H1 (cell line): Measurements from ENCODE around the gene TMEM179B. TPM values are rescaled to one million over a fixed set of nuclear protein-coding genes. Genes with fewer than 3 reads are reported as not detected.

Experiments used
- CTCF ChIA-PET: fragments of 300-600 bp; sonication (Branson Sonifier 250); formaldehyde crosslinking; loops from one replicate; lab custom pipeline; 2021; ENCODE audit not compliant: partially characterized antibody; lab: Charles Lee
- POLR2A ChIA-PET: fragments of 300-600 bp; sonication (Branson Sonifier 250); formaldehyde crosslinking; loops from one replicate; lab custom pipeline; 2021; ENCODE audit warnings: inconsistent platforms; ENCODE audit not compliant: partially characterized antibody; lab: Charles Lee
- DNase-seq, 2 experiments: peaks; one replicate each; pipeline versions ENCODE4 v3.0.0 to v3.0.0-alpha.2; 2010 to 2022; ENCODE audit warnings: low spot score in 2 of 2, low read depth in 1 of 2, mixed read lengths in 1 of 2
- FAIRE-seq: peaks from 2 replicates; lab custom pipeline; 2011; peaks lifted over from hg19 to GRCh38; lab: Jason Lieb, UNC
- H2AFZ ChIP-seq: 2 replicates; pipeline ENCODE4 v1.8.1; 2012; ENCODE audit warnings: low read length, inconsistent platforms
- H2AK5ac ChIP-seq: 2 replicates; pipeline ENCODE4 v1.6.1; 2013; ENCODE audit warnings: low read depth, low read length
- H2BK120ac ChIP-seq: replicated peaks from 2 replicates; pipeline ENCODE3; 2013; ENCODE audit warnings: low read depth, low read length, inconsistent platforms
- H2BK12ac ChIP-seq: 2 replicates; pipeline ENCODE4 v1.6.1; 2013; ENCODE audit warnings: low read depth, low read length
- H2BK15ac ChIP-seq: 2 replicates; pipeline ENCODE4 v1.6.1; 2013; ENCODE audit warnings: low read length
- H2BK20ac ChIP-seq: 2 replicates; pipeline ENCODE4 v1.6.1; 2013; ENCODE audit warnings: low read length
- H2BK5ac ChIP-seq: 2 replicates; pipeline ENCODE4 v1.6.1; 2013; ENCODE audit warnings: low read depth, low read length
- H3K14ac ChIP-seq: 2 replicates; pipeline ENCODE4 v1.6.1; 2013; ENCODE audit warnings: inconsistent platforms; ENCODE audit not compliant: insufficient read length
- H3K18ac ChIP-seq: 2 replicates; pipeline ENCODE4 v1.6.1; 2013; ENCODE audit warnings: low read length; ENCODE audit errors: extremely low read depth
- H3K23ac ChIP-seq: 2 replicates; pipeline ENCODE4 v1.6.1; 2013; ENCODE audit warnings: inconsistent platforms; ENCODE audit not compliant: insufficient read length
- H3K23me2 ChIP-seq: 2 replicates; pipeline ENCODE4 v1.6.1; 2013; ENCODE audit warnings: low read depth, low read length
- H3K27ac ChIP-seq: 2 replicates; pipeline ENCODE4 v1.6.1; 2011; ENCODE audit warnings: low read depth, low read length, inconsistent platforms
- H3K27me3 ChIP-seq, 4 experiments: replicated peaks in 1 of 4; 1 replicate in 1 of 4; 2 replicates in 3 of 4; pipeline versions ENCODE4 v1.6.1 to v1.8.1; 2011 to 2013; ENCODE audit warnings: low read length in 3 of 4, mild to moderate bottlenecking in 3 of 4, inconsistent platforms in 2 of 4, mixed read lengths in 2 of 4, moderate library complexity in 1 of 4; ENCODE audit not compliant: control insufficient read depth in 3 of 4, insufficient read depth in 3 of 4; ENCODE audit errors: extremely low read depth in 1 of 4
- H3K36me3 ChIP-seq, 4 experiments: 2 replicates each; pipeline versions ENCODE4 v1.6.1 to v1.8.1; 2011 to 2013; ENCODE audit warnings: mild to moderate bottlenecking in 4 of 4, low read length in 3 of 4, moderate library complexity in 2 of 4, control low read depth in 1 of 4, inconsistent platforms in 1 of 4; ENCODE audit not compliant: insufficient read depth in 4 of 4, control insufficient read depth in 2 of 4
- H3K4ac ChIP-seq: replicated peaks from 2 replicates; pipeline ENCODE3; 2013; ENCODE audit warnings: low read length, low read depth, mixed read lengths, inconsistent platforms; ENCODE audit not compliant: insufficient read length
- H3K4me1 ChIP-seq, 4 experiments: replicated peaks in 1 of 4; 1 replicate in 1 of 4; 2 replicates in 3 of 4; pipeline versions ENCODE4 v1.6.1 to v1.8.1; 2011 to 2013; ENCODE audit warnings: low read length in 3 of 4, inconsistent platforms in 2 of 4, mixed read lengths in 1 of 4; ENCODE audit not compliant: insufficient read depth in 4 of 4, control insufficient read depth in 3 of 4
- H3K4me2 ChIP-seq, 2 experiments: 2 replicates each; pipeline versions ENCODE4 v1.6.1 to v1.8.1; 2011 to 2013; ENCODE audit warnings: low read depth in 2 of 2, low read length in 2 of 2, control low read depth in 1 of 2, inconsistent platforms in 1 of 2, mild to moderate bottlenecking in 1 of 2; ENCODE audit not compliant: insufficient read depth in 1 of 2
- H3K4me3 ChIP-seq, 4 experiments: fragments of 200-600, 300-600 bp in 1 of 4; sonication (generic), shearing (Covaris generic), sonication (Bioruptor Twin) in 1 of 4; 2 replicates each; pipeline versions ENCODE4 v1.5.1 to v1.8.1; 2011 to 2016; ENCODE audit warnings: low read length in 4 of 4, low read depth in 3 of 4, control low read depth in 2 of 4, inconsistent platforms in 2 of 4, mild to moderate bottlenecking in 2 of 4, mixed read lengths in 1 of 4, moderate library complexity in 1 of 4; ENCODE audit not compliant: insufficient read depth in 2 of 4; ENCODE audit errors: extremely low read depth in 1 of 4
- H3K56ac ChIP-seq: replicated peaks from 2 replicates; pipeline ENCODE3; 2013; ENCODE audit warnings: low read depth, mild to moderate bottlenecking, mixed read lengths, low read length, inconsistent platforms; ENCODE audit not compliant: insufficient read length
- H3K79me1 ChIP-seq: 2 replicates; pipeline ENCODE4 v1.6.1; 2013; ENCODE audit warnings: low read depth, low read length, control low read depth
- H3K79me2 ChIP-seq, 2 experiments: 2 replicates each; pipeline versions ENCODE4 v1.6.1 to v1.8.1; 2012 to 2013; ENCODE audit warnings: low read length in 2 of 2, mild to moderate bottlenecking in 2 of 2, inconsistent platforms in 1 of 2; ENCODE audit not compliant: insufficient read depth in 2 of 2, control insufficient read depth in 1 of 2
- H3K9ac ChIP-seq, 4 experiments: replicated peaks in 1 of 4; 1 replicate in 1 of 4; 2 replicates in 3 of 4; pipeline versions ENCODE4 v1.6.1 to v1.8.1; 2011 to 2013; ENCODE audit warnings: low read depth in 3 of 4, low read length in 3 of 4, control low read depth in 2 of 4, mild to moderate bottlenecking in 2 of 4, moderate library complexity in 2 of 4, inconsistent platforms in 1 of 4; ENCODE audit errors: extremely low read depth in 1 of 4
- H3K9me3 ChIP-seq, 2 experiments: 2 replicates each; pipeline versions ENCODE4 v1.6.1 to v1.8.1; 2012 to 2013; ENCODE audit warnings: mild to moderate bottlenecking in 2 of 2, moderate library complexity in 2 of 2, control low read depth in 1 of 2, inconsistent platforms in 1 of 2, low read depth in 1 of 2, low read length in 1 of 2, mixed read lengths in 1 of 2; ENCODE audit not compliant: insufficient read depth in 2 of 2
- H4K20me1 ChIP-seq, 2 experiments: replicated peaks in 1 of 2; 2 replicates each; pipeline versions ENCODE3 to v1.8.1; 2011 to 2013; ENCODE audit warnings: inconsistent platforms in 2 of 2, low read length in 2 of 2, mild to moderate bottlenecking in 1 of 2; ENCODE audit not compliant: insufficient read depth in 2 of 2, control insufficient read depth in 1 of 2
- H4K5ac ChIP-seq: 2 replicates; pipeline ENCODE4 v1.6.1; 2013; ENCODE audit warnings: low read length, low read depth, mixed read lengths, inconsistent platforms; ENCODE audit not compliant: insufficient read length
- H4K8ac ChIP-seq: 2 replicates; pipeline ENCODE4 v1.8.0; 2013; ENCODE audit warnings: mild to moderate bottlenecking, moderate library complexity, low read length, inconsistent platforms; ENCODE audit not compliant: insufficient read depth; ENCODE audit errors: extremely low read depth
- H4K91ac ChIP-seq: replicated peaks from 2 replicates; pipeline ENCODE3; 2013; ENCODE audit warnings: low read length, mixed read lengths, inconsistent platforms; ENCODE audit not compliant: insufficient read length
- ASH2L ChIP-seq: fragments of 200-600, 300-600 bp; sonication (generic); IDR thresholded peaks from one replicate; pipeline ENCODE4 v1.7.1; 2017; ENCODE audit warnings: low read length
- CBX5 ChIP-seq: fragments of 300-800, 300-1000 bp; sonication (generic); IDR thresholded peaks from 2 replicates; pipeline ENCODE4 v1.7.1; 2016; ENCODE audit warnings: antibody characterized with exemption, low read length, low read depth
- CEBPB ChIP-seq: IDR thresholded peaks from 2 replicates; pipeline ENCODE4 v1.6.1; 2012; ENCODE audit warnings: low read depth, low read length
- EGR1 ChIP-seq: IDR thresholded peaks from 2 replicates; pipeline ENCODE4 v1.6.1; 2011; ENCODE audit warnings: low read depth, low read length, borderline replicate concordance
- KDM4A ChIP-seq: IDR thresholded peaks from one replicate; pipeline ENCODE4 v1.7.1; 2012; ENCODE audit warnings: low read depth, mild to moderate bottlenecking, moderate library complexity, low read length, inconsistent platforms; ENCODE audit not compliant: severe bottlenecking
- POLR2A ChIP-seq, 2 experiments: IDR thresholded peaks; 1 replicate in 1 of 2; 2 replicates in 1 of 2; pipeline ENCODE4 v1.6.1; 2011; ENCODE audit warnings: low read depth in 2 of 2, low read length in 2 of 2, mild to moderate bottlenecking in 2 of 2; ENCODE audit errors: control extremely low read depth in 1 of 2
- RFX5 ChIP-seq: IDR thresholded peaks from 2 replicates; pipeline ENCODE4 v1.6.1; 2011; ENCODE audit warnings: low read depth, low read length, improper control_type of control experiment, borderline replicate concordance
- SP4 ChIP-seq: IDR thresholded peaks from 2 replicates; pipeline ENCODE4 v1.6.1; 2012; ENCODE audit warnings: low read length, inconsistent platforms
- WGBS, 2 experiments: shearing (Covaris generic) in 1 of 2; methylation state at CpG; one replicate each; pipeline versions ENCODE4 v1.1.6 to v1.1.7; 2013 to 2015; ENCODE audit warnings: low lambda C conversion rate in 2 of 2, mixed read lengths in 2 of 2, inconsistent platforms in 1 of 2, low coverage in 1 of 2, missing lambda C conversion rate in 1 of 2; ENCODE audit not compliant: insufficient replicate concordance in 2 of 2, insufficient coverage in 1 of 2, insufficient read length in 1 of 2; ENCODE audit errors: extremely low coverage in 1 of 2, missing lambda C conversion rate in 1 of 2; 5-methylcytosine and 5-hydroxymethylcytosine counted together
- polyA plus RNA-seq, 7 experiments: library from polyadenylated mRNA; depleted of rRNA in 3 of 7; stranded (reverse) in 5 of 7; unstranded in 2 of 7; fragments of >200 nt in 5 of 7; fragments of 200-250 nt in 2 of 7; gene quantifications; 1 replicate in 5 of 7; 2 replicates in 1 of 7; 4 replicates in 1 of 7; pipeline versions ENCODE4 v1.2.1 to v1.2.3, GENCODE V29; 2011 to 2013; ENCODE audit warnings: missing spikeins in 2 of 7, mixed read lengths in 2 of 7
- total RNA-seq: library from RNA; stranded (reverse); fragmentation: NEBNext Ultra II Directional; extraction: Animal tissue kit (Norgen Biotek cat#: 25700); gene quantifications from 2 replicates; pipeline ENCODE4 v1.2.1, GENCODE V29; 2021
- TF ChIP-seq, protein P1 (sequence below), 3 experiments: IDR thresholded peaks; 1 replicate in 2 of 3; 2 replicates in 1 of 3; pipeline versions ENCODE4 v1.5.1 to v1.6.1; 2011; ENCODE audit warnings: low read length in 3 of 3, mild to moderate bottlenecking in 3 of 3, inconsistent platforms in 2 of 3, low read depth in 1 of 3, moderate library complexity in 1 of 3; ENCODE audit not compliant: insufficient read depth in 1 of 3; ENCODE audit errors: control extremely low read depth in 1 of 3

Gene TMEM179B
- total and polyA plus RNA-seq, 2 of the 8 experiments (the other 6 are each of a cell fraction or from before 2014, with no cell fraction given), result 18.6 to 62.2 TPM

DNA sequence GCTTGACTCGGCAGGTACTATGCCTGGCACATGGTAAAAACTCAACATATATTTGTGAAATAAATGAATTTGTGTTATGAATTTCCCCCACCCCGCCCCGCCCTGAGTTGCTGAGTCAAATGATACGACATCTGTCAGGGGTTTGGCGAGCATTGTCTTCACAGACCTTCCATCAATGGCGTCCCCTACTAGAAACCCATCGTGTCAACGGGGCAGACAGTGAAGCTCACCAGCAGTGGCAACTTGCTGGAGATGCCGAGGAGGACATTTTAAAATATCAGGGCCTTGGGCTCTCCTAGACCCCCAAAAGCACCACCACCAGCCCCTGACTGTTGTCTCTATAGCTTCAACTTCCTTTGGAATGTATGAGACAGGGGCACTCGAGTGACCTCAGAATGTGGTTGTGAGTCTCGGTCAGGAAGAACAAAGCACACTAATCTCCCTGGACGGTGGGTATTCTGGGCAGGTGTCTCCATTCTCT, 18.8 kb downstream of the TMEM179B start:
- no peak overlapping the region for H2AK5ac ChIP-seq
- H3K79me2 ChIP-seq, result peaks cover 5 to 18% of the 10 kb centered on the region in 2 experiments; a peak in 3 of 4 replicates
- no peak for DNase-seq
- H3K27me3 ChIP-seq, result no peaks in the 10 kb centered on the region
- ChIA-PET CTCF (interaction anchor here (0.6 to 1.6 kb wide), 8 partner anchors 10 to 1696 kb away, joined by 3 to 5 read pairs (median 3); partner anchors contain the start of gene TMEM179B), POLR2A (interaction anchor here (0.6 to 10.0 kb wide), 43 partner anchors 10 to 1537 kb away, joined by 3 to 251 read pairs (median 6); partner anchors contain the start of genes B3GAT3, BSCL2, C11orf98 and CSKMT)
- no peak overlapping the region for H4K91ac ChIP-seq
- peak overlapping the region in 3 of 4 experiments; percentile 25 to 63 (median 62); a peak in 3 of 7 replicates for H3K9ac ChIP-seq
- peak overlapping the region; percentile 53 for H4K5ac ChIP-seq
- H2BK20ac ChIP-seq, result no peak overlapping the region
- peaks cover 1 to 2% of the 10 kb centered on the region in 2 experiments for H4K20me1 ChIP-seq
- no peak overlapping the region for H3K18ac ChIP-seq
- FAIRE-seq, result no peak
- H3K9me3 ChIP-seq, result no peaks in the 10 kb centered on the region
- H3K4ac ChIP-seq, result no peak overlapping the region
- H3K56ac ChIP-seq, result no peak overlapping the region
- H2BK120ac ChIP-seq, result no peak overlapping the region
- H3K4me1 ChIP-seq, result peaks cover 0 to 5% (median under 1%) of the 10 kb centered on the region in 4 experiments; a peak in 1 of 7 replicates
- H3K4me3 ChIP-seq, result peak overlapping the region; percentile 66 to 85 (median 81)
- no peak overlapping the region for H2BK12ac ChIP-seq
- no peak overlapping the region for H3K14ac ChIP-seq
- H2AFZ ChIP-seq, result no peak overlapping the region
- peaks cover 10 to 22% (median 16%) of the 10 kb centered on the region in 4 experiments for H3K36me3 ChIP-seq
- H3K4me2 ChIP-seq, result peak overlapping the region; percentile 81 to 93
- H3K27ac ChIP-seq, result 0 out of 2 replicates have a peak overlapping the region, but pooled peaks have one; percentile 48
- H3K79me1 ChIP-seq, result peaks cover 6% of the 10 kb centered on the region; the same call in 1 of the 2 replicates
- no peak overlapping the region for H4K8ac ChIP-seq
- H2BK15ac ChIP-seq, result no peak overlapping the region
- no peak overlapping the region for H3K23ac ChIP-seq
- 50% methylated on average over 12 of the region's 12 CpGs; no CpG with 5 or more reads in 1 of the 2 experiments for whole genome bisulfite sequencing, 2 experiments
- H3K23me2 ChIP-seq, result peaks cover 4% of the 10 kb centered on the region; the same call in 1 of the 2 replicates
- 0 out of 2 replicates have a peak overlapping the region, but pooled peaks have one; percentile 3 for H2BK5ac ChIP-seq
- TF ChIP-seq SP4, result no peak
- TF ChIP-seq CBX5, result no peak
- TF ChIP-seq POLR2A (IDR thresholded peaks at IDR 0.05; ENCODE audit: control extremely low read depth in 1 of 2, low read depth in 2 of 2, low read length in 2 of 2), result no peak
- TF ChIP-seq, protein P1, sequence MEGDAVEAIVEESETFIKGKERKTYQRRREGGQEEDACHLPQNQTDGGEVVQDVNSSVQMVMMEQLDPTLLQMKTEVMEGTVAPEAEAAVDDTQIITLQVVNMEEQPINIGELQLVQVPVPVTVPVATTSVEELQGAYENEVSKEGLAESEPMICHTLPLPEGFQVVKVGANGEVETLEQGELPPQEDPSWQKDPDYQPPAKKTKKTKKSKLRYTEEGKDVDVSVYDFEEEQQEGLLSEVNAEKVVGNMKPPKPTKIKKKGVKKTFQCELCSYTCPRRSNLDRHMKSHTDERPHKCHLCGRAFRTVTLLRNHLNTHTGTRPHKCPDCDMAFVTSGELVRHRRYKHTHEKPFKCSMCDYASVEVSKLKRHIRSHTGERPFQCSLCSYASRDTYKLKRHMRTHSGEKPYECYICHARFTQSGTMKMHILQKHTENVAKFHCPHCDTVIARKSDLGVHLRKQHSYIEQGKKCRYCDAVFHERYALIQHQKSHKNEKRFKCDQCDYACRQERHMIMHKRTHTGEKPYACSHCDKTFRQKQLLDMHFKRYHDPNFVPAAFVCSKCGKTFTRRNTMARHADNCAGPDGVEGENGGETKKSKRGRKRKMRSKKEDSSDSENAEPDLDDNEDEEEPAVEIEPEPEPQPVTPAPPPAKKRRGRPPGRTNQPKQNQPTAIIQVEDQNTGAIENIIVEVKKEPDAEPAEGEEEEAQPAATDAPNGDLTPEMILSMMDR (IDR thresholded peaks at IDR 0.05; ENCODE audit: control extremely low read depth in 1 of 3, insufficient read depth in 1 of 3, low read depth in 1 of 3, low read length in 3 of 3), result no peak
- no peak for TF ChIP-seq ASH2L
- TF ChIP-seq KDM4A, result no peak
- no peak for TF ChIP-seq RFX5
- no peak for TF ChIP-seq CEBPB
- no peak for TF ChIP-seq EGR1
